Measurements from ENCODE around the gene THSD4.

DNA sequence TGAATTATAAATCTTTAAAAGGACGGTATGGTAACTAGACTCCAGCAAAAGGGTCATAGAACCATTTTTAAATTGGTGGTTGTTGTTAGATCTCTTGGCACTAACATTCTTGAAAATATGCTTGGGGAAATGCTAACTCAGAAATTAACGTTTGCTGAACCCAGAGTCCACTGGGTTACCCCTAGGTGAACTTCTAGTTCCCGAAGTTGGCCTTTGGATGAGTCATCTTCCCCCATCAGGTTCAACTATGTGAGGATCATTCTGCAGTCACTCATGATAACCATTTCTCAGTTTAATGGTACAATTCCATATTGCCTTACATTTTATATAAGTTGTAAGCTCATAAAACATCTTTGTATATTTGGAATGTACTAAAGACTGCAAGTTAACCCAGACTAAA lies 204.7 kb downstream of the THSD4 start:
- TF ChIP-seq, protein P1, sequence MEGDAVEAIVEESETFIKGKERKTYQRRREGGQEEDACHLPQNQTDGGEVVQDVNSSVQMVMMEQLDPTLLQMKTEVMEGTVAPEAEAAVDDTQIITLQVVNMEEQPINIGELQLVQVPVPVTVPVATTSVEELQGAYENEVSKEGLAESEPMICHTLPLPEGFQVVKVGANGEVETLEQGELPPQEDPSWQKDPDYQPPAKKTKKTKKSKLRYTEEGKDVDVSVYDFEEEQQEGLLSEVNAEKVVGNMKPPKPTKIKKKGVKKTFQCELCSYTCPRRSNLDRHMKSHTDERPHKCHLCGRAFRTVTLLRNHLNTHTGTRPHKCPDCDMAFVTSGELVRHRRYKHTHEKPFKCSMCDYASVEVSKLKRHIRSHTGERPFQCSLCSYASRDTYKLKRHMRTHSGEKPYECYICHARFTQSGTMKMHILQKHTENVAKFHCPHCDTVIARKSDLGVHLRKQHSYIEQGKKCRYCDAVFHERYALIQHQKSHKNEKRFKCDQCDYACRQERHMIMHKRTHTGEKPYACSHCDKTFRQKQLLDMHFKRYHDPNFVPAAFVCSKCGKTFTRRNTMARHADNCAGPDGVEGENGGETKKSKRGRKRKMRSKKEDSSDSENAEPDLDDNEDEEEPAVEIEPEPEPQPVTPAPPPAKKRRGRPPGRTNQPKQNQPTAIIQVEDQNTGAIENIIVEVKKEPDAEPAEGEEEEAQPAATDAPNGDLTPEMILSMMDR (IDR thresholded peaks at IDR 0.05; ENCODE audit: insufficient read depth, low read depth, low read length) = no peak
- no peak for TF ChIP-seq EZH2 (IDR thresholded peaks at IDR 0.05; ENCODE audit: insufficient read depth, low read length)
